D721Med (cell line): ENCODE data around the gene CCDC126.
A peak's percentile ranks its signal among the peaks of the same experiment; 100 is the strongest.

ENCODE experiments used
- DNase-seq: peaks from one replicate; pipeline ENCODE4 v3.0.0; 2011; ENCODE audit warnings: low spot score; ENCODE audit not compliant: insufficient read length
- FAIRE-seq: peaks from 2 replicates; lab custom pipeline; 2011; peaks lifted over from hg19 to GRCh38; lab: Jason Lieb, UNC
- CTCF ChIP-seq: IDR thresholded peaks from 2 replicates; pipeline ENCODE4 v1.5.1; 2012; ENCODE audit warnings: mild to moderate bottlenecking, control low read depth; ENCODE audit not compliant: insufficient read depth; ENCODE audit errors: missing control alignments

CCDC126 gene

DNA sequence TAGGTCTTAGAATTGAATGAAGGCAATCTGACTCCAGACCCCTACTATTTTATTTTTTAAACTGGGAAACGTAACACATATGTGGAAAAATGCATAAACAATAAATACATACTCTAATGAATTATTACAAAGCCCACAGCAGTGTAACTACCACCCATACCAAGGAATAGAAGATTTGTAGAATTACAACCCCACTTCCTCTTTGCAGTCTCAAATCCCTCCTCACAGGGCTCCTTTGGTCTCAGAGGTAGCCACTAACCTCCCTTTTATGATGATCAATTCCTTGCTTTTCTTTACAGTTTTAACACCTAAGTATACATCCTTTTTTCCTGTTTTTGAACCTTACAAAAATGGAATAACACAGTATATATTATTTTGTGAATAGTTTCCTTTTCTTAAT, 6.7 kb upstream of the CCDC126 start:
- no peak for TF ChIP-seq CTCF
- DNase-seq = no peak
- no peak for FAIRE-seq

DNA sequence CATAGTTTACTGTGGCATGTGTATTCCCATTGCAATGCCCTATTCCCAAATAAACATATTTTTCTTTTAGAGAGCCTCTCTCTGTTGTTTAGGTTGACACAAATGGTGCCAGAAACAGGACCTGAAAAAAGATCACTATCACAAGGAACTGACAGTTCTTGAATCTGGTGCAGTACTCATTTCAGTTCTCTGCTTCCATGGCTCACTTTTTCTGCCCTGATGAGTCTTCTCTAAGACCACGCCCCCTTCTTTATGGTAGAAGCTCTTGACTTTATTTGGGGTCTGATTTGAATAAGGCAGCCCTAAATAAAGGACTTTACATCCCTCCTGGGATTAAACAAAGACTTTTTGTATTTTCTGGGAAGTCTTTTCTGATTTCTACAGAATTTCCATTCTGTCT, 3.5 kb upstream of the CCDC126 start:
- no peak for FAIRE-seq
- no peak for DNase-seq
- no peak for TF ChIP-seq CTCF

DNA sequence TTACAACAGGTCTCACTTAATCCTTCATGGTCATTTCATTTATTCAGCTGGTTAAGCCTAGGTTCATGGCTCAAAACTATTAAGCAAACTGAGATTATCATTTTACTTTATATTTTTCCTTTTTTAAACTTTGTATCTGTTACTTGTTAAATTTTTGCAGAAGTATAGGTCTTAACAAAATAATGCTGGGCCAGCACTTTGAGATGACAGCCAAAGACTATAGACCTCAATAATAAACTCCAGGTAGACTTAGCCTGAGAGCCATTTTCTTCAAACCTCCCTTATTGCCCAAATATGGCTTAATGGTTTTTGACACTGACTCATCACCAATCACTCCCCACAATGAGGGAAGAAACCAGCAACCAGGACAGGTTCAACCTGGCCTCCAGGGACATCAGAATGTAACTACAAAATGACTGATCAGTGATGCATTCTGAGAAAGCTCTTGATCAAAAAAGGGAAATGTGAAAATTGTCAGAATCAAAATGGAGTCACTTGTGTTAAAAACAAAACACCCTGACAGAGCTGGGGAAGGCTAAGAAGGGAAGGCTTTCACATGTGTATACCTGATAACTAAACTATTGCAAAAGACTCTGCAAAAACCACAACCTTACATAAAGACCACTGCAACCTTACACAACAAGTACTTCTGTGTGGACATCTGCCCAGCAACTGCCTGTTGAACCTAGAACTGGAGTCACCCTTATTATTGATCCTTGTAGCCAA, 2.1 kb upstream of the CCDC126 start:
- FAIRE-seq = no peak
- DNase-seq = no peak
- TF ChIP-seq CTCF = no peak

DNA sequence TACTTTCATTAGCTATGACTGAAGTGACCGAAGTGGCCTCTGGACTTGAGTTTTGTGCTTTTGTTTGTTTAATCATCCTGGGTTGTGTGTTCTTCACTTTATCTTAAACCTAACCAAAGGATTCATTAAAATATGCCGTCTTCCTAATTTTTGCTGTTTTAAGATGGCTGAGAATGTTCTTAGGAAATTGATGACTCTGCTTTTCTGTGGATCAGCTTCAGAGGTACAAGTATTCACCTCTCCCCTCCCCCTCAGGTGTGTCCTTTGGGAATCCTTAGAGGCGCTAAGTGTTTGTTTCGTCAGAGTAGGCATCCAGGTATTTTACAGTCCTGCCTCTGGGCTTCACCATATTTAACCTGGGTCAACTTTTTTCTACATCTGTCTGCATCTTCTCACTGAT, 1.1 kb downstream of the CCDC126 start:
- no peak for TF ChIP-seq CTCF
- DNase-seq (no peak), FAIRE-seq (peak; percentile 6)

GRCh38 chr7:23600236-23600635, 3.1 kb downstream of the CCDC126 start:
- DNase-seq = no peak
- TF ChIP-seq CTCF = no peak
- no peak for FAIRE-seq

GRCh38 chr7:23603632-23604295, 6.6 kb downstream of the CCDC126 start:
- FAIRE-seq = no peak
- DNase-seq = no peak
- TF ChIP-seq CTCF = no peak

GRCh38 chr7:23604296-23604640, 7.1 kb downstream of the CCDC126 start:
- FAIRE-seq (no peak), DNase-seq (no peak)
- no peak for TF ChIP-seq CTCF
